Ascending aorta (tissue), 2 donors: ENCODE results near the gene UBE4B. TPM values are rescaled to one million over a fixed set of nuclear protein-coding genes. Genes with fewer than 3 reads are reported as not detected.

Source experiments
- DNase-seq, 2 donors: peaks; one replicate each; pipeline ENCODE4 v3.0.0-alpha.2; 2019; ENCODE audit warnings: low spot score in 2 of 2
- H3K27ac ChIP-seq, 2 donors: fragments of 200-600 bp; sonication (generic); one replicate each; pipeline ENCODE4 v1.5.1; 2016 to 2017; ENCODE audit warnings: mild to moderate bottlenecking in 1 of 2
- H3K27me3 ChIP-seq: fragments of 200-600 bp; sonication (generic); one replicate; pipeline ENCODE4 v1.5.1; 2017
- H3K36me3 ChIP-seq, 2 donors: fragments of 200-600 bp; sonication (generic); one replicate each; pipeline ENCODE4 v1.5.1; 2016
- H3K4me1 ChIP-seq, 2 donors: fragments of 200-600 bp; sonication (generic); one replicate each; pipeline ENCODE4 v1.5.1; 2016 to 2017; ENCODE audit warnings: mild to moderate bottlenecking in 1 of 2
- H3K4me3 ChIP-seq, 2 donors: fragments of 200-600 bp; sonication (generic); one replicate each; pipeline ENCODE4 v1.5.1; 2016 to 2017; ENCODE audit warnings: mild to moderate bottlenecking in 1 of 2
- H3K9me3 ChIP-seq, 2 donors: fragments of 200-600 bp; sonication (generic); one replicate each; pipeline ENCODE4 v1.5.1; 2016
- CTCF ChIP-seq, 3 experiments: fragments of 200-600 bp in 2 of 3; fragments of 450-650 bp in 1 of 3; sonication (generic) in 2 of 3; IDR thresholded peaks; one replicate each; pipeline ENCODE4 v1.5.1; 2016 to 2019; ENCODE audit warnings: antibody characterized with exemption in 3 of 3, mild to moderate bottlenecking in 1 of 3, moderate library complexity in 1 of 3
- intact Hi-C: fragments of 100-400 bp; cut with DNase I; formaldehyde crosslinking; loops from one replicate; pipeline ENCODE4 v1.15.1; 2023
- total RNA-seq: library from RNA; depleted of rRNA; stranded (reverse); fragments of >200 nt; gene quantifications from one replicate; pipeline ENCODE4 v1.1.0, GENCODE V29; 2016

UBE4B gene
- total RNA-seq, 1 donor from 2014 or later = 35.2 TPM

DNA sequence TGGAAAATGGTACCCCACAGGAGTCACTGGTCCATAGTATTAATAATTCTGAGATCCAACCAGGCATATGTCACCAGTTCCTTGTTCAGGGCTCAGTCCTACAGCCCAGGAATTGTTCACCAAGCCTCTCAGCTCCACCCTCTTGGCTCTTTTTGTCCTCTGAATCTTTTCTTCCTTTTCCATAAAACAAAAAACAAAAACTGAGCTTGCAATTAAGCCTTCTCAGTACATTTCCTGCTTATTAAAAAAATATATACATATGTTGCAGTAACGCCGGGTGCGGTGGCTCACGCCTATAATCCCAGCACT, 154.2 kb downstream of the UBE4B start:
- Histone ChIP-seq H3K27me3 (no peaks in the 10 kb centered on the region), H3K36me3 (no peaks in the 10 kb centered on the region), H3K9me3 (no peaks in the 10 kb centered on the region), H3K27ac (no peak overlapping the region), H3K4me3 (no peak overlapping the region), H3K4me1 (no peaks in the 10 kb centered on the region)
- intact Hi-C loops = no loop called here
- no peak for TF ChIP-seq CTCF (IDR thresholded peaks at IDR 0.05)
- DNase-seq = no peak

- intact Hi-C loops = no loop called here
- DNase-seq = no peak
- no peak for TF ChIP-seq CTCF (IDR thresholded peaks at IDR 0.05)
- no peaks in the 10 kb centered on the region for H3K4me1 ChIP-seq
- H3K9me3 ChIP-seq = no peaks in the 10 kb centered on the region
- H3K36me3 ChIP-seq = no peaks in the 10 kb centered on the region
- H3K4me3 ChIP-seq = no peak overlapping the region
- H3K27me3 ChIP-seq = no peaks in the 10 kb centered on the region
- H3K27ac ChIP-seq = no peak overlapping the region
Observed at GRCh38 chr1:10188133-10188650, 155.4 kb downstream of the UBE4B start.

DNA sequence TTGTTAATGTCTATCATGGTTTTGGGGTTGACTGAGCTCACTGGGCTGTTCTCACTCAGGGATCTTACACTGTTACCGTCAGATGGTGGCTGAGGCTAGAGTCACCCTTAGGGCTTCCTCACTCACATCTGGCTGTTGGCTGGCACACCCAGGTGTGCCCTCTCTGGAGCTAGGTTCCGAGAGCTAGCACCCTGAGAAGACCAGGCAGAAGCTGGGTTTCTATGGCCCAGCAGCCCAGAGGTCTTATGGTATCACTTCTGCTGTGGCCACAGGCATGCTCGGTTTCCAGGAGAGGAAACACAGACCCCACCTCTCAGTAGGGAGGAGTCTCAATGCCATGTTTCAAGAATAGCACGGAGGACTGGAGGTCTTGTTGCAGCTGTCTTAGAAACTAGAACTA, 156.9 kb downstream of the UBE4B start:
- intact Hi-C loops = no loop called here
- Histone ChIP-seq H3K4me1 (no peaks in the 10 kb centered on the region), H3K27ac (no peak overlapping the region), H3K4me3 (no peak overlapping the region), H3K9me3 (no peaks in the 10 kb centered on the region), H3K27me3 (no peaks in the 10 kb centered on the region), H3K36me3 (no peaks in the 10 kb centered on the region)
- no peak for TF ChIP-seq CTCF (IDR thresholded peaks at IDR 0.05)
- DNase-seq = no peak

GRCh38 chr1:10192263-10192662, 159.5 kb downstream of the UBE4B start:
- intact Hi-C loops = no loop called here
- no peaks in the 10 kb centered on the region for H3K36me3 ChIP-seq
- no peak for TF ChIP-seq CTCF (IDR thresholded peaks at IDR 0.05)
- H3K27me3 ChIP-seq = no peaks in the 10 kb centered on the region
- no peaks in the 10 kb centered on the region for H3K4me1 ChIP-seq
- no peak for DNase-seq
- no peak overlapping the region for H3K27ac ChIP-seq
- H3K9me3 ChIP-seq = no peaks in the 10 kb centered on the region
- no peak overlapping the region for H3K4me3 ChIP-seq

DNA sequence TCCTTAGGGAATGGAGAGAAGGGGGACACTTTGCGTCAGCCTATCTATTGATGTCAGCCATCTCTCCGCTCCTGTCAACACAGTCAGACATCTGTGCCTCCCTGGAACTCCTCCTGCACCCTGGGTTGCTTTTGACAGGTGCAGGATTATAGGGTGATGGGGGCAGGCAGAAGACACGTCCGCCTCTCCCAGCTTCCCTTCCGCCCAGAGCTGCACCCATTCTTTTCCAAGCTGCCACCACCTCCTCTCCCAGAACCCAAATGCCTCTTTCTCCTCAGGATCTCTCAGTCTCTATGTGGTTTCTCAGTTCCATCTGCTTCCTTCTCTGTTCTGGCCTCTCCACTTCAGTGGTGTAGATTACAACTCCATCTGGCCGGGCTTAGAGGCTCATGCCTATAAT, 160.5 kb downstream of the UBE4B start:
- no peak for TF ChIP-seq CTCF (IDR thresholded peaks at IDR 0.05)
- Histone ChIP-seq H3K9me3 (no peaks in the 10 kb centered on the region), H3K4me3 (no peak overlapping the region), H3K36me3 (no peaks in the 10 kb centered on the region), H3K27ac (no peak overlapping the region), H3K4me1 (no peaks in the 10 kb centered on the region), H3K27me3 (no peaks in the 10 kb centered on the region)
- DNase-seq = no peak
- intact Hi-C loops = no loop called here

- Histone ChIP-seq H3K4me1 (no peaks in the 10 kb centered on the region), H3K4me3 (no peak overlapping the region), H3K36me3 (no peaks in the 10 kb centered on the region), H3K27me3 (no peaks in the 10 kb centered on the region), H3K27ac (no peak overlapping the region), H3K9me3 (no peaks in the 10 kb centered on the region)
- TF ChIP-seq CTCF (IDR thresholded peaks at IDR 0.05) = no peak
- intact Hi-C loops = no loop called here
- DNase-seq = no peak
Observed at GRCh38 chr1:10195570-10195969, 162.8 kb downstream of the UBE4B start.
